Adrenal gland (tissue), 12 donors: ENCODE results near the gene TDRD1. TPM values are rescaled to one million over a fixed set of nuclear protein-coding genes. Genes with fewer than 3 reads are reported as not detected.

Experiments used
- DNase-seq, 7 donors: peaks; one replicate each; pipeline ENCODE4 v3.0.0-alpha.2; 2019 to 2020
- H3K27ac ChIP-seq, 5 donors: fragments of 200-600 bp; sonication (generic) in 4 of 5; 1 replicate in 3 of 5; 2 replicates in 2 of 5; pipeline versions ENCODE4 v1.5.1 to v1.8.0; 2016 to 2020; ENCODE audit warnings: mild to moderate bottlenecking in 1 of 5
- H3K27me3 ChIP-seq: fragments of 200-600 bp; 2 replicates; pipeline ENCODE4 v1.8.0; 2021
- H3K36me3 ChIP-seq, 2 donors: fragments of 200-600 bp; replicated peaks in 1 of 2; 1 replicate in 1 of 2; 2 replicates in 1 of 2; pipeline versions ENCODE4 v1.5.1 to v1.8.0; 2018 to 2022
- H3K4me1 ChIP-seq, 2 donors: fragments of 200-600 bp; replicated peaks in 1 of 2; 1 replicate in 1 of 2; 2 replicates in 1 of 2; pipeline versions ENCODE4 v1.5.1 to v1.8.0; 2018 to 2021
- H3K4me3 ChIP-seq, 4 donors: fragments of 200-600 bp; sonication (generic) in 3 of 4; one replicate each; pipeline ENCODE4 v1.5.1; 2016 to 2018
- H3K9me3 ChIP-seq, 3 donors: fragments of 200-600 bp; sonication (generic) in 1 of 3; replicated peaks in 1 of 3; 1 replicate in 2 of 3; 2 replicates in 1 of 3; pipeline versions ENCODE4 v1.5.1 to v1.8.0; 2016 to 2021
- CTCF ChIP-seq, 6 experiments: fragments of 450-650 bp in 4 of 6; fragments of 200-600 bp in 2 of 6; sonication (generic) in 1 of 6; IDR thresholded peaks; 1 replicate in 5 of 6; 2 replicates in 1 of 6; pipeline versions ENCODE4 v1.5.1 to v1.8.0; 2016 to 2021; ENCODE audit warnings: antibody characterized with exemption in 6 of 6, mild to moderate bottlenecking in 2 of 6, moderate library complexity in 1 of 6
- POLR2A ChIP-seq, 2 donors: fragments of 450-650 bp; IDR thresholded peaks; one replicate each; pipeline ENCODE4 v1.6.1; 2017; ENCODE audit warnings: antibody characterized with exemption in 2 of 2, mild to moderate bottlenecking in 2 of 2, moderate library complexity in 1 of 2
- WGBS, 4 donors: extraction: QIAGEN DNeasy Blood & Tissue Kit in 2 of 4; methylation state at CpG; one replicate each; pipeline versions ENCODE4 v1.1.5 to v1.1.7; 2013 to 2017; 5-methylcytosine and 5-hydroxymethylcytosine counted together
- intact Hi-C, 2 donors: fragments of 100-400 bp; cut with DNase I; formaldehyde crosslinking; loops; one replicate each; pipeline versions ENCODE4 v1.14.1 to v1.15.0; 2022 to 2023
- polyA plus RNA-seq, 3 donors: library from polyadenylated mRNA; stranded (reverse); fragments of 200-250 nt in 2 of 3; fragments of 350-450 nt in 1 of 3; fragmentation: Illumina TruSeq in 1 of 3; extraction: RNeasy Lipid Tissue Mini Kit (QIAGEN cat#74804) in 1 of 3; gene quantifications; one replicate each; pipeline ENCODE4 v1.2.3, GENCODE V29; 2013 to 2014
- total RNA-seq, 9 donors: library from RNA; depleted of rRNA in 4 of 9; stranded (reverse); fragments of >200 nt in 4 of 9; fragments of 120-200 nt in 1 of 9; fragmentation: NEBNext Ultra II Directional in 1 of 9; extraction: Animal tissue kit (Norgen Biotek cat#: 25700) in 1 of 9; gene quantifications; one replicate each; pipeline versions ENCODE4 v1.1.0 to v1.2.4, GENCODE V29; 2013 to 2023
- donor health status: healthy with polysubstance abuse.
- donor health status: Bipolar disorder and iron deficiency.
- donor health status: DM: yes; HTN: yes; CAD: no.
- donor health status: DM: no; HTN: no; CAD: no.
- donor health status: DM: no; HTN: no; CAD: no.
- donor health status: DM: yes; HTN: yes; CAD: no.

The TDRD1 gene
- total and polyA plus RNA-seq, 12 donors = 0.03 to 0.72 (median 0.22) TPM; not detected in 3

GRCh38 chr10:114258274-114258840 is 79.2 kb downstream of the TDRD1 start:
- no peak for TF ChIP-seq POLR2A (IDR thresholded peaks at IDR 0.05)
- TF ChIP-seq CTCF (IDR thresholded peaks at IDR 0.05) = no peak
- DNase-seq = no peak
- H3K4me3 ChIP-seq = no peak overlapping the region
- no peak overlapping the region for H3K27ac ChIP-seq
- no peaks in the 10 kb centered on the region for H3K4me1 ChIP-seq
- WGBS, 4 donors = 81 to 88% (median 85%) methylated on average over 5 of the region's 5 CpGs
- no peaks in the 10 kb centered on the region for H3K27me3 ChIP-seq
- no peaks in the 10 kb centered on the region for H3K36me3 ChIP-seq
- intact Hi-C loops = no loop called here
- H3K9me3 ChIP-seq = no peaks in the 10 kb centered on the region

GRCh38 chr10:114259824-114260223 is 80.7 kb downstream of the TDRD1 start:
- 83 to 92% (median 88%) methylated on average over 9 to 10 of the region's 10 CpGs for whole genome bisulfite sequencing, 4 donors

GRCh38 chr10:114260366-114260765 is 81.2 kb downstream of the TDRD1 start:
- H3K4me1 ChIP-seq = peaks cover 4 to 5% of the 10 kb centered on the region in 2 donors
- H3K4me3 ChIP-seq = no peak overlapping the region
- no peak overlapping the region for H3K27ac ChIP-seq
- intact Hi-C loops = no loop called here
- no peak for DNase-seq
- 68 to 94% (median 89%) methylated on average over 2 to 5 of the region's 5 CpGs for WGBS, 4 donors
- H3K9me3 ChIP-seq = no peaks in the 10 kb centered on the region
- no peaks in the 10 kb centered on the region for H3K27me3 ChIP-seq
- H3K36me3 ChIP-seq = no peaks in the 10 kb centered on the region
- TF ChIP-seq POLR2A (IDR thresholded peaks at IDR 0.05) (no peak), CTCF (IDR thresholded peaks at IDR 0.05) (no peak)

More at GRCh38 chr10:114259824-114260223, 80.7 kb downstream of the TDRD1 start:
- intact Hi-C loops = no loop called here
- H3K4me1 ChIP-seq = no peaks in the 10 kb centered on the region
- H3K27me3 ChIP-seq = no peaks in the 10 kb centered on the region
- no peak for DNase-seq
- TF ChIP-seq POLR2A (IDR thresholded peaks at IDR 0.05) = no peak
- no peak for TF ChIP-seq CTCF (IDR thresholded peaks at IDR 0.05)
- no peaks in the 10 kb centered on the region for H3K9me3 ChIP-seq
- H3K4me3 ChIP-seq = no peak overlapping the region
- no peaks in the 10 kb centered on the region for H3K36me3 ChIP-seq
- H3K27ac ChIP-seq = no peak overlapping the region

GRCh38 chr10:114261076-114261475 is 81.9 kb downstream of the TDRD1 start:
- H3K27ac ChIP-seq = no peak overlapping the region
- intact Hi-C loops = no loop called here
- TF ChIP-seq CTCF (IDR thresholded peaks at IDR 0.05) = no peak
- TF ChIP-seq POLR2A (IDR thresholded peaks at IDR 0.05) = no peak
- no peak overlapping the region for H3K4me3 ChIP-seq
- H3K36me3 ChIP-seq = no peaks in the 10 kb centered on the region
- no peaks in the 10 kb centered on the region for H3K27me3 ChIP-seq
- no peak for DNase-seq
- H3K4me1 ChIP-seq = peaks cover 10 to 11% of the 10 kb centered on the region in 2 donors
- H3K9me3 ChIP-seq = no peaks in the 10 kb centered on the region
- WGBS, 4 donors = 65 to 85% (median 78%) methylated on average over 2 of the region's 2 CpGs
